ENCODE data around the gene DNAJC22.
"Not testable (repeated sequence)": the region's sequence is repeated elsewhere in the genome, so short reads cannot be mapped to it uniquely, and the experiment has no call there.

The DNAJC22 gene

GRCh38 chr12:49346659-49347310 lies at the start of gene DNAJC22:
TSS of gene DNAJC22 (plus strand) at chr12:49346888. CDS start at chr12:49348873, 1,985 bp downstream.
- Mint-ChIP-seq H3K27ac (peak within 1 kb of the TSS; percentile 19), H3K4me3 (peak within 1 kb of the TSS; percentile 85), H3K4me1 (peaks cover 33% of the 10 kb centered on the region), H3K27me3 (peaks cover 24% of the 10 kb centered on the region), H3K9me3 (no peaks in the 10 kb centered on the region), H3K36me3 (no peaks in the 10 kb centered on the region)
- ATAC-seq (ENCODE audit: low read depth) (peak; percentile 3), DNase-seq (ENCODE audit: low spot score in 2 of 2) (peak in 1 of 2 donors; percentile 53)

GRCh38 chr12:49297695-49298060 lies 49.0 kb upstream of the DNAJC22 start:
- peaks cover 24% of the 10 kb centered on the region for H3K27me3 Mint-ChIP-seq
- ATAC-seq (ENCODE audit: low read depth) (no peak), DNase-seq (ENCODE audit: low spot score in 2 of 2) (no peak)
- H3K4me3 Mint-ChIP-seq = peak overlapping the region; percentile 40
- no peaks in the 10 kb centered on the region for H3K36me3 Mint-ChIP-seq
- no peak overlapping the region for H3K27ac Mint-ChIP-seq
- no peaks in the 10 kb centered on the region for H3K9me3 Mint-ChIP-seq
- peaks cover 16% of the 10 kb centered on the region for H3K4me1 Mint-ChIP-seq

GRCh38 chr12:49298160-49298559 lies 48.5 kb upstream of the DNAJC22 start:
- DNase-seq (ENCODE audit: low spot score in 2 of 2) (no peak), ATAC-seq (ENCODE audit: low read depth) (no peak)
- H3K36me3 Mint-ChIP-seq = no peaks in the 10 kb centered on the region
- peak overlapping the region; percentile 40 for H3K4me3 Mint-ChIP-seq
- H3K9me3 Mint-ChIP-seq = no peaks in the 10 kb centered on the region
- H3K4me1 Mint-ChIP-seq = peaks cover 16% of the 10 kb centered on the region
- peaks cover 29% of the 10 kb centered on the region for H3K27me3 Mint-ChIP-seq
- H3K27ac Mint-ChIP-seq = no peak overlapping the region

- H3K27me3 Mint-ChIP-seq = peaks cover 29% of the 10 kb centered on the region
- H3K4me1 Mint-ChIP-seq = peaks cover 10% of the 10 kb centered on the region
- H3K36me3 Mint-ChIP-seq = no peaks in the 10 kb centered on the region
- H3K4me3 Mint-ChIP-seq = no peak overlapping the region
- no peak overlapping the region for H3K27ac Mint-ChIP-seq
- ATAC-seq (ENCODE audit: low read depth) (no peak), DNase-seq (ENCODE audit: low spot score in 2 of 2) (no peak)
- H3K9me3 Mint-ChIP-seq = no peaks in the 10 kb centered on the region
Observed at GRCh38 chr12:49301760-49302159, 44.9 kb upstream of the DNAJC22 start.

- no peaks in the 10 kb centered on the region for H3K9me3 Mint-ChIP-seq
- no peak for ATAC-seq (ENCODE audit: low read depth)
Observed at GRCh38 chr12:49304161-49304560, 42.5 kb upstream of the DNAJC22 start.

GRCh38 chr12:49305762-49306510 lies 40.8 kb upstream of the DNAJC22 start:
- H3K4me3 Mint-ChIP-seq = no peak overlapping the region
- no peaks in the 10 kb centered on the region for H3K36me3 Mint-ChIP-seq
- no peak for DNase-seq (ENCODE audit: low spot score in 2 of 2)
- H3K9me3 Mint-ChIP-seq = no peaks in the 10 kb centered on the region
- no peak overlapping the region for H3K27ac Mint-ChIP-seq
- peaks cover 28% of the 10 kb centered on the region for H3K27me3 Mint-ChIP-seq
- ATAC-seq (ENCODE audit: low read depth) = no peak
- H3K4me1 Mint-ChIP-seq = peaks cover 3% of the 10 kb centered on the region

More at GRCh38 chr12:49304161-49304560, 42.5 kb upstream of the DNAJC22 start:
- DNase-seq (ENCODE audit: low spot score in 2 of 2) = no peak
- Mint-ChIP-seq H3K4me3 (no peak overlapping the region), H3K27ac (no peak overlapping the region), H3K4me1 (peaks cover 3% of the 10 kb centered on the region), H3K36me3 (no peaks in the 10 kb centered on the region), H3K27me3 (peaks cover 26% of the 10 kb centered on the region)

GRCh38 chr12:49309386-49309785 lies 37.3 kb upstream of the DNAJC22 start:
- no peaks in the 10 kb centered on the region for H3K9me3 Mint-ChIP-seq
- no peak overlapping the region for H3K4me3 Mint-ChIP-seq
- DNase-seq (ENCODE audit: low spot score in 2 of 2) (no peak), ATAC-seq (ENCODE audit: low read depth) (no peak)
- peaks cover 13% of the 10 kb centered on the region for H3K27me3 Mint-ChIP-seq
- no peaks in the 10 kb centered on the region for H3K4me1 Mint-ChIP-seq
- no peaks in the 10 kb centered on the region for H3K36me3 Mint-ChIP-seq
- H3K27ac Mint-ChIP-seq = no peak overlapping the region

- peaks cover 12% of the 10 kb centered on the region for H3K27me3 Mint-ChIP-seq
- not testable (repeated sequence) for H3K36me3 Mint-ChIP-seq
Observed at GRCh38 chr12:49310451-49311000, 36.2 kb upstream of the DNAJC22 start.

GRCh38 chr12:49314811-49315210 lies 31.9 kb upstream of the DNAJC22 start:
- peaks cover 4% of the 10 kb centered on the region for H3K27me3 Mint-ChIP-seq
- DNase-seq (ENCODE audit: low spot score in 2 of 2) = no peak
- H3K36me3 Mint-ChIP-seq = no peaks in the 10 kb centered on the region
- no peaks in the 10 kb centered on the region for H3K4me1 Mint-ChIP-seq
- no peak for ATAC-seq (ENCODE audit: low read depth)
- H3K9me3 Mint-ChIP-seq = no peaks in the 10 kb centered on the region
- no peak overlapping the region for H3K27ac Mint-ChIP-seq
- no peak overlapping the region for H3K4me3 Mint-ChIP-seq

More at GRCh38 chr12:49310451-49311000, 36.2 kb upstream of the DNAJC22 start:
- H3K9me3 Mint-ChIP-seq; ATAC-seq (ENCODE audit: low read depth); DNase-seq (ENCODE audit: low spot score in 2 of 2); H3K4me1 Mint-ChIP-seq; H3K27ac Mint-ChIP-seq; H3K4me3 Mint-ChIP-seq: not testable (repeated sequence)

GRCh38 chr12:49317118-49317517 lies 29.6 kb upstream of the DNAJC22 start:
- H3K9me3 Mint-ChIP-seq, H3K27me3 Mint-ChIP-seq: not testable (repeated sequence)

GRCh38 chr12:49320411-49321103 lies 26.1 kb upstream of the DNAJC22 start:
- H3K27me3 Mint-ChIP-seq; H3K27ac Mint-ChIP-seq; H3K36me3 Mint-ChIP-seq; H3K9me3 Mint-ChIP-seq; DNase-seq (ENCODE audit: low spot score in 2 of 2); ATAC-seq (ENCODE audit: low read depth): not testable (repeated sequence)
- Mint-ChIP-seq H3K4me1 (peaks cover 14% of the 10 kb centered on the region), H3K4me3 (peak overlapping the region; percentile 17)

More at GRCh38 chr12:49317118-49317517, 29.6 kb upstream of the DNAJC22 start:
- H3K4me1 Mint-ChIP-seq; H3K4me3 Mint-ChIP-seq; H3K36me3 Mint-ChIP-seq; ATAC-seq (ENCODE audit: low read depth); DNase-seq (ENCODE audit: low spot score in 2 of 2); H3K27ac Mint-ChIP-seq: not testable (repeated sequence)

GRCh38 chr12:49322367-49322707 lies 24.4 kb upstream of the DNAJC22 start:
- peaks cover 14% of the 10 kb centered on the region for H3K4me1 Mint-ChIP-seq
- no peak for ATAC-seq (ENCODE audit: low read depth)

GRCh38 chr12:49322708-49323523 lies 23.8 kb upstream of the DNAJC22 start, which contains the start of gene TROAP:
TSS of gene TROAP (plus strand) at chr12:49323255. CDS start at chr12:49323609, 354 bp downstream.
- peak; percentile 88 to 97 for DNase-seq (ENCODE audit: low spot score in 2 of 2)

More at GRCh38 chr12:49322367-49322707, 24.4 kb upstream of the DNAJC22 start:
- H3K9me3 Mint-ChIP-seq = no peaks in the 10 kb centered on the region
- DNase-seq (ENCODE audit: low spot score in 2 of 2) = no peak
- H3K4me3 Mint-ChIP-seq = peak overlapping the region; percentile 97
- H3K27me3 Mint-ChIP-seq = no peaks in the 10 kb centered on the region
- peak overlapping the region; percentile 58 for H3K27ac Mint-ChIP-seq
- H3K36me3 Mint-ChIP-seq = no peaks in the 10 kb centered on the region

More at GRCh38 chr12:49322708-49323523, 23.8 kb upstream of the DNAJC22 start, which contains the start of gene TROAP:
- Mint-ChIP-seq H3K27ac (peak within 1 kb of the TSS; percentile 58), H3K9me3 (no peaks in the 10 kb centered on the region), H3K4me1 (peaks cover 14% of the 10 kb centered on the region), H3K4me3 (peak within 1 kb of the TSS; percentile 97), H3K36me3 (no peaks in the 10 kb centered on the region), H3K27me3 (no peaks in the 10 kb centered on the region)
- peak; percentile 94 for ATAC-seq (ENCODE audit: low read depth)
